Endothelial cell of umbilical vein (primary cell): ENCODE results near the gene TM9SF3.

Experiments
- EZH2 ChIP-seq: IDR thresholded peaks from 2 replicates; pipeline ENCODE4 v1.6.1; 2012; ENCODE audit warnings: borderline replicate concordance, low read depth, mild to moderate bottlenecking, moderate library complexity, low read length, inconsistent platforms; ENCODE audit not compliant: severe bottlenecking
- TF ChIP-seq, protein P1 (sequence below), 2 donors: IDR thresholded peaks; 1 replicate in 1 of 2; 2 replicates in 1 of 2; pipeline ENCODE4 v1.5.1; 2011; ENCODE audit warnings: low read length in 2 of 2, mild to moderate bottlenecking in 2 of 2, moderate library complexity in 2 of 2, control low read depth in 1 of 2, inconsistent platforms in 1 of 2, low read depth in 1 of 2; ENCODE audit not compliant: insufficient read depth in 1 of 2; ENCODE audit errors: extremely low read depth in 1 of 2

GRCh38 chr10:96588616-96589419 is 2.0 kb upstream of the TM9SF3 start:
- no peak for TF ChIP-seq EZH2
- TF ChIP-seq, protein P1, sequence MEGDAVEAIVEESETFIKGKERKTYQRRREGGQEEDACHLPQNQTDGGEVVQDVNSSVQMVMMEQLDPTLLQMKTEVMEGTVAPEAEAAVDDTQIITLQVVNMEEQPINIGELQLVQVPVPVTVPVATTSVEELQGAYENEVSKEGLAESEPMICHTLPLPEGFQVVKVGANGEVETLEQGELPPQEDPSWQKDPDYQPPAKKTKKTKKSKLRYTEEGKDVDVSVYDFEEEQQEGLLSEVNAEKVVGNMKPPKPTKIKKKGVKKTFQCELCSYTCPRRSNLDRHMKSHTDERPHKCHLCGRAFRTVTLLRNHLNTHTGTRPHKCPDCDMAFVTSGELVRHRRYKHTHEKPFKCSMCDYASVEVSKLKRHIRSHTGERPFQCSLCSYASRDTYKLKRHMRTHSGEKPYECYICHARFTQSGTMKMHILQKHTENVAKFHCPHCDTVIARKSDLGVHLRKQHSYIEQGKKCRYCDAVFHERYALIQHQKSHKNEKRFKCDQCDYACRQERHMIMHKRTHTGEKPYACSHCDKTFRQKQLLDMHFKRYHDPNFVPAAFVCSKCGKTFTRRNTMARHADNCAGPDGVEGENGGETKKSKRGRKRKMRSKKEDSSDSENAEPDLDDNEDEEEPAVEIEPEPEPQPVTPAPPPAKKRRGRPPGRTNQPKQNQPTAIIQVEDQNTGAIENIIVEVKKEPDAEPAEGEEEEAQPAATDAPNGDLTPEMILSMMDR (IDR thresholded peaks at IDR 0.05; ENCODE audit: extremely low read depth in 1 of 2, insufficient read depth in 1 of 2, low read depth in 1 of 2, low read length in 2 of 2), result no peak
